DMS53 treated with DMSO at 0.1 percent for 48 hours (cell line): ENCODE data around the gene CD302.
A peak's percentile ranks its signal among the peaks of the same experiment; 100 is the strongest.
"Not testable (repeated sequence)": the region's sequence is repeated elsewhere in the genome, so short reads cannot be mapped to it uniquely, and the experiment has no call there.

Source experiments
- DNase-seq: peaks from one replicate; lab custom pipeline; 2025; ENCODE audit not compliant: unreplicated experiment; lab: John Stamatoyannopoulos, UW

CD302 gene

GRCh38 chr2:159795841-159796690 is 1.9 kb downstream of the CD302 start:
- DNase-seq, result no peak

- no peak for DNase-seq
Observed at GRCh38 chr2:159793326-159793725, 4.7 kb downstream of the CD302 start.

GRCh38 chr2:159792599-159792998 is 5.4 kb downstream of the CD302 start:
- no peak for DNase-seq

GRCh38 chr2:159792036-159792435 is 6.0 kb downstream of the CD302 start:
- no peak for DNase-seq

GRCh38 chr2:159790323-159790722 is 7.7 kb downstream of the CD302 start:
- no peak for DNase-seq

GRCh38 chr2:159788253-159788652 is 9.8 kb downstream of the CD302 start:
- DNase-seq, result peak; percentile 93

DNA sequence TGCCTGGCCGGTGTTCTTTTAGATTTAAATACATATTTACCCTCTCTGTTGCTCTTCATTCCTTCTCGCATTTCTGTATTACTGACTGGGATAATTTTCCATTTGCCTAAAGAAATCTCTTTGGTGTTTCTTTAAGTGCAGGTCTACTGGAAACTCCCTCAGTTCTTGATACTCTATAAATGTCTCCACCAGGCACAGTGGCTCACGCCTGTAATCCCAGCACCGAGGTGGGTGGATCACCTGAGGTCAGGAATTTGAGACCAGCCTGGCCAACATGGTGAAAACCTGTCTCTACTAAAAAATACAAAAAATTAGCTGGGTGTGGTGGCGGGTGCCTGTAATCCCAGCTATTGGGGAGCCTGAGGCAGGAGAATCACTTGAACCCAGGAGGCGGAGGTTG is 10.4 kb downstream of the CD302 start:
- not testable (repeated sequence) for DNase-seq

DNA sequence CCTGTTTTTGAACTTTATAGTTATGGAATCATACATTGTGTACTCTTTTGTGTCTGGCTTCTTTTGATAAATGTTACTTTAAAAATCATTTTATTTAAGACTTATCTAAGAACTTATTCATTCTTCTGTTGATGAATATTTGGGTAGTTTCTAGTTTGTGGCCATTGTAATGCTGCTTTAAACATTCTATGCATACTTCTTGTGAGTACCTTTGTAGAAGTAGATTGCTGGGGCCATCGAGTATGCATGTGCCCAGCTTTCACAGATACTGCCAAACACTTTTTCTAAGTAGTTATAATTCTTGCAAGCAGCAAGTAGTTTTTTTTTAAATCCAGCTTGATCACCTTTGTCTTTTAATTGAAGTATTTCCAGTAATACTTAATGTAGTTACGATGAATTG is 11.1 kb downstream of the CD302 start:
- DNase-seq, result no peak

- no peak for DNase-seq
Observed at GRCh38 chr2:159785195-159785594, 12.8 kb downstream of the CD302 start.

GRCh38 chr2:159784744-159785143 is 13.3 kb downstream of the CD302 start:
- DNase-seq, result not testable (repeated sequence)

DNA sequence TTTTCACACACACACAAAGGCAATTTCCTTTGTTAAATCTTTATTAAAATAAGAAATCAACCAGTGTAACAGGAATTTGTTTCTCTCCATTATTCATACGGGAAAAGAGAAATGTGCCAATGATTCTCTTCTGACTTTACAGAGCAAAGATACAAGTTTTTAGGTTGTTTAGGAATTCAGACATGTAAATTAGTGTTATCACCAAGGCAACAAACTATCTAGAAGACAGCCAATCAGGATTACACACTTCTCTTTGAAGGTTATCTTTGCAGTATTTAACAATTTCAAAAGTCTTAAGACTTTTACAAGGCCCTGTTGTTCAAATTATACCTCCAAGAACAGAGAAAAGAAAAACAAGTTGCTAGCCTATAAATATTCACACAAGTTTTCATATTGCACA is 14.5 kb downstream of the CD302 start:
- DNase-seq, result no peak

- DNase-seq, result no peak
Observed at GRCh38 chr2:159776321-159776720, 21.7 kb downstream of the CD302 start.

DNA sequence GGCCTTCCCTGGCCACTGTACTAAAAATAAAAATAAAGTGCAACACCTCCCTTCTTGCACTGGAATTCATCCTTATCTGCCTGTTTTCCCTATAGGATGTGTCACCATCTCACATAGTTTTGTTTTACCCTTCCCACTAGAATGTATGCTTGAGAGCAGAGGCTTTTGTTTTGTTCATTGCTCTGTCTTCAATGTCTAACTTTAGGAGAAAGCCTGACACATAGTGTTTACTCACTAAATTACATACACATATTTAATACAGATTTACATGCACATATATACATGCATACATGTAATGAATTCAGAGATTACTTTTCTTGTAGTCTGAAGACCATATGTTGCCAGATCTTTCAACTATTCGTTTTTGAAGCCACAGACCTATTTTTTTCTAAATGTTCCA is 23.0 kb downstream of the CD302 start:
- no peak for DNase-seq

DNA sequence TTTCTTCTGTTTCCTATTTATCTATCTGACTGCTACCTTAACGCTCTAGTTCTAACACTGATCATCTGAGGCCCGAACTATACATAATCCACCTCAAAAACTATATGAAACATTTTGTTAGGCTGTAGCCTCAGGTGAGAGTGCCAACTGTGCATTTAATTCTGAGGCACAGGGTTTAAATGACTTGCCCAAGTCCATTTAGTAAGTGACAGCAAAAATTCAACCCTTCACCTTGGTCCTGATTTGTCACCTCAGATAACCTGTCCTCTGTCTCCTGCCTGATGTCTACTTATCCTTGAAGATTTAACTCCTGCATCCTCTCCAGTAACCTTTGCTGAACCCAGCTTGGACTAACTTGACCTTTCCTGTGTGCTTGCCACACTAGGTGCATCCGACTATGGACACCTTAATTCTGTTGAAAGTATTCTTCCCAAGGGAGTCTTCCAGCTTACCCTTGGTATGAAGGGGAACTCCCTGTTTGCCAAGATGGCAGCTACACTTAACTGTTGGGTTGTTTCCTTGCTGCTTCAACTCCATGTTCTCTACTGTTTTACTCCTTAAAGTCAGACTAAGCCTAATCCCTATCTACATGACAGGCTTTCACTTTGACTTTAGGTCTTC is 23.5 kb downstream of the CD302 start:
- DNase-seq, result no peak

GRCh38 chr2:159773886-159774285 is 24.1 kb downstream of the CD302 start:
- DNase-seq, result no peak

DNA sequence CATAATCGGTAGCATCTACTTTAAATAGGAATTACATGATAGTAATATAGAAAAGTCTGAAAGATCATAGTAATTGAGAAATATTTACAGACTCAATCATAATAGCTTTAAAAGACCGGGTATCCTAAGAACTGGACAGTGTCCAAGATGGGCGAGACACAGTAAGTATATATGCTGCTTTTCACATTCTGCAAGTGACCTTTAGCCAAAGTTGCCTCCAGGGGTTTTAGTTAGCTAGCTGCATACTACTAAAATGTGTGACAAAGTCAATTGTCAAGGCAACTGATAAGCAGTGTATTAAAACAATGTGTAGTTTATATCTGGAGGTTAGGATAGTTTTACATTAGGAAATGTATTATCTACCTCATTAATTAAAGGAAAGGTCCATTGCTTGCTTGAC is 24.6 kb downstream of the CD302 start:
- DNase-seq, result no peak

GRCh38 chr2:159769147-159769546 is 28.9 kb downstream of the CD302 start:
- DNase-seq, result no peak

DNA sequence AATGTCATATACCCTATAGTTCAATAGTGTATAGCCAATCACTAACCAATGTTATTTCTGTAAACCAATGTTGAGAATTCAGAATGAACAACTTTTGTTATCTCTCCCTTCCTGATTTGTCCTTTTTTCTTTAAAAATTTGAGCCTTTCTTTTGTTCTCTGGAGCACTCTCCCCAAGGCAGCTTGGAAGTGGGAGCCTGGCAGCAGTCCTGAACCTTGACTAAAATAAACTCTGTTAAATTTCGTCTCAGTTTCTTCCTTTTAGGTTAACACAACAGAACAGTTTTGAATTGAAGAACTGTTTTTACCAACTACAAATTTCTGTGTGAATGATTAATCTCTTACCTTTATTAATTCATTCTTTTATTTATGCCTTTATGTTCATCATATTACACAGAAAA is 35.9 kb downstream of the CD302 start:
- DNase-seq, result no peak

DNA sequence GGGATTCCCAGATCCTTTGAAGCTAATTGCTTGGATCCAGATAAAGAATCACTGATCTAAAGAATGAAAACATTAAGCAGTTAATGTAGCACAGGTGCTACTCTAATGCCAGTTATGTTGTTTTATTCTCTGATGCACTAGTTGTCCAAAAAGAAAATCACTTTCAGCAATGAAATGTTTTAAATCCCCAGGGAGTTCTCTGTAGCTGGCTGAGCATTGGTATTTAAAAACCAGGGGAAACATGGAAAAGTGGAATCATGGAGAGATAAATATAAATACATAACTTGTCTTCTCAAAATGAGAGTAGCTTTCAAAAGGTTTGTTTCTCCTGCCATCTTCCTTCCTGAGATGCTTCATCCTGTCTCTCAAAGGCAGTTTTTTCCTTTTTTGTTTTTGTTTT is 37.7 kb downstream of the CD302 start:
- no peak for DNase-seq

GRCh38 chr2:159759577-159759976 is 38.4 kb downstream of the CD302 start:
- no peak for DNase-seq

GRCh38 chr2:159758686-159759085 is 39.3 kb downstream of the CD302 start:
- no peak for DNase-seq

- DNase-seq, result no peak
Observed at GRCh38 chr2:159758239-159758638, 39.8 kb downstream of the CD302 start.

- peak; percentile 28 for DNase-seq
Observed at GRCh38 chr2:159755788-159756187, 42.2 kb downstream of the CD302 start.
